Measurements from ENCODE around the gene C16orf82.
"Not testable (repeated sequence)": the region's sequence is repeated elsewhere in the genome, so short reads cannot be mapped to it uniquely, and the experiment has no call there.

Gene C16orf82

GRCh38 chr16:27085182-27085581 lies 18.5 kb downstream of the C16orf82 start:
- Histone ChIP-seq H3K27ac (ENCODE audit: low read depth in 2 of 2, low read length in 2 of 2) (no peak overlapping the region), H3K9me3 (ENCODE audit: control insufficient read depth in 2 of 2, low read length in 2 of 2) (no peaks in the 10 kb centered on the region), H3K36me3 (ENCODE audit: control insufficient read depth in 2 of 2, insufficient read depth in 2 of 2, low read length in 2 of 2) (no peaks in the 10 kb centered on the region), H3K9ac (ENCODE audit: low read depth in 1 of 2, low read length in 2 of 2) (no peak overlapping the region), H3K4me3 (ENCODE audit: low read length in 2 of 2) (no peak overlapping the region), H3K4me1 (ENCODE audit: control insufficient read depth in 2 of 2, insufficient read depth in 2 of 2, low read length in 2 of 2) (no peaks in the 10 kb centered on the region), H3K27me3 (ENCODE audit: control insufficient read depth in 2 of 2, insufficient read depth in 2 of 2, low read length in 2 of 2) (peaks cover 0 to 2% of the 10 kb centered on the region in 2 donors)

- not testable (repeated sequence) for H3K9ac ChIP-seq (ENCODE audit: low read depth in 1 of 2, low read length in 2 of 2); H3K4me1 ChIP-seq (ENCODE audit: control insufficient read depth in 2 of 2, insufficient read depth in 2 of 2, low read length in 2 of 2); H3K9me3 ChIP-seq (ENCODE audit: control insufficient read depth in 2 of 2, low read length in 2 of 2); H3K27me3 ChIP-seq (ENCODE audit: control insufficient read depth in 2 of 2, insufficient read depth in 2 of 2, low read length in 2 of 2); H3K36me3 ChIP-seq (ENCODE audit: control insufficient read depth in 2 of 2, insufficient read depth in 2 of 2, low read length in 2 of 2); H3K27ac ChIP-seq (ENCODE audit: low read depth in 2 of 2, low read length in 2 of 2); H3K4me3 ChIP-seq (ENCODE audit: low read length in 2 of 2)
These were observed 19.3 kb downstream of the C16orf82 start for GRCh38 chr16:27086031-27086430.

GRCh38 chr16:27088216-27088615 lies 21.5 kb downstream of the C16orf82 start:
- Histone ChIP-seq H3K27me3 (ENCODE audit: control insufficient read depth in 2 of 2, insufficient read depth in 2 of 2, low read length in 2 of 2) (no peaks in the 10 kb centered on the region), H3K36me3 (ENCODE audit: control insufficient read depth in 2 of 2, insufficient read depth in 2 of 2, low read length in 2 of 2) (no peaks in the 10 kb centered on the region)

GRCh38 chr16:27096375-27096774 lies 29.6 kb downstream of the C16orf82 start:
- no peaks in the 10 kb centered on the region for H3K36me3 ChIP-seq (ENCODE audit: control insufficient read depth in 2 of 2, insufficient read depth in 2 of 2, low read length in 2 of 2)
- H3K27me3 ChIP-seq (ENCODE audit: control insufficient read depth in 2 of 2, insufficient read depth in 2 of 2, low read length in 2 of 2), result peaks cover 0 to 5% of the 10 kb centered on the region in 2 donors
- H3K9ac ChIP-seq (ENCODE audit: low read depth in 1 of 2, low read length in 2 of 2), result no peak overlapping the region
- H3K4me3 ChIP-seq (ENCODE audit: low read length in 2 of 2), result no peak overlapping the region
- no peak overlapping the region for H3K27ac ChIP-seq (ENCODE audit: low read depth in 2 of 2, low read length in 2 of 2)
- H3K4me1 ChIP-seq (ENCODE audit: control insufficient read depth in 2 of 2, insufficient read depth in 2 of 2, low read length in 2 of 2), result no peaks in the 10 kb centered on the region
- H3K9me3 ChIP-seq (ENCODE audit: control insufficient read depth in 2 of 2, low read length in 2 of 2), result no peaks in the 10 kb centered on the region

More at GRCh38 chr16:27088216-27088615, 21.5 kb downstream of the C16orf82 start:
- no peak overlapping the region for H3K4me3 ChIP-seq (ENCODE audit: low read length in 2 of 2)
- H3K4me1 ChIP-seq (ENCODE audit: control insufficient read depth in 2 of 2, insufficient read depth in 2 of 2, low read length in 2 of 2), result no peaks in the 10 kb centered on the region
- no peak overlapping the region for H3K9ac ChIP-seq (ENCODE audit: low read depth in 1 of 2, low read length in 2 of 2)
- H3K27ac ChIP-seq (ENCODE audit: low read depth in 2 of 2, low read length in 2 of 2), result no peak overlapping the region
- H3K9me3 ChIP-seq (ENCODE audit: control insufficient read depth in 2 of 2, low read length in 2 of 2), result no peaks in the 10 kb centered on the region

- Histone ChIP-seq H3K4me3 (ENCODE audit: low read length in 2 of 2) (no peak overlapping the region), H3K27me3 (ENCODE audit: control insufficient read depth in 2 of 2, insufficient read depth in 2 of 2, low read length in 2 of 2) (peaks cover 0 to 5% of the 10 kb centered on the region in 2 donors), H3K9me3 (ENCODE audit: control insufficient read depth in 2 of 2, low read length in 2 of 2) (no peaks in the 10 kb centered on the region), H3K36me3 (ENCODE audit: control insufficient read depth in 2 of 2, insufficient read depth in 2 of 2, low read length in 2 of 2) (no peaks in the 10 kb centered on the region), H3K4me1 (ENCODE audit: control insufficient read depth in 2 of 2, insufficient read depth in 2 of 2, low read length in 2 of 2) (no peaks in the 10 kb centered on the region), H3K27ac (ENCODE audit: low read depth in 2 of 2, low read length in 2 of 2) (no peak overlapping the region), H3K9ac (ENCODE audit: low read depth in 1 of 2, low read length in 2 of 2) (no peak overlapping the region)
These were observed 31.1 kb downstream of the C16orf82 start for GRCh38 chr16:27097800-27098230.

- Histone ChIP-seq H3K36me3 (ENCODE audit: control insufficient read depth in 2 of 2, insufficient read depth in 2 of 2, low read length in 2 of 2) (no peaks in the 10 kb centered on the region), H3K9ac (ENCODE audit: low read depth in 1 of 2, low read length in 2 of 2) (no peak overlapping the region), H3K4me1 (ENCODE audit: control insufficient read depth in 2 of 2, insufficient read depth in 2 of 2, low read length in 2 of 2) (no peaks in the 10 kb centered on the region), H3K9me3 (ENCODE audit: control insufficient read depth in 2 of 2, low read length in 2 of 2) (no peaks in the 10 kb centered on the region), H3K27me3 (ENCODE audit: control insufficient read depth in 2 of 2, insufficient read depth in 2 of 2, low read length in 2 of 2) (peaks cover 0 to 5% of the 10 kb centered on the region in 2 donors), H3K27ac (ENCODE audit: low read depth in 2 of 2, low read length in 2 of 2) (no peak overlapping the region), H3K4me3 (ENCODE audit: low read length in 2 of 2) (no peak overlapping the region)
These were observed 31.8 kb downstream of the C16orf82 start for GRCh38 chr16:27098366-27099049.

GRCh38 chr16:27102701-27103575 lies 36.2 kb downstream of the C16orf82 start:
- Histone ChIP-seq H3K27me3 (ENCODE audit: control insufficient read depth in 2 of 2, insufficient read depth in 2 of 2, low read length in 2 of 2) (peaks cover 0 to 2% of the 10 kb centered on the region in 2 donors), H3K9ac (ENCODE audit: low read depth in 1 of 2, low read length in 2 of 2) (no peak overlapping the region), H3K4me3 (ENCODE audit: low read length in 2 of 2) (no peak overlapping the region), H3K9me3 (ENCODE audit: control insufficient read depth in 2 of 2, low read length in 2 of 2) (no peaks in the 10 kb centered on the region), H3K27ac (ENCODE audit: low read depth in 2 of 2, low read length in 2 of 2) (no peak overlapping the region), H3K4me1 (ENCODE audit: control insufficient read depth in 2 of 2, insufficient read depth in 2 of 2, low read length in 2 of 2) (peaks cover 3 to 8% of the 10 kb centered on the region in 2 donors), H3K36me3 (ENCODE audit: control insufficient read depth in 2 of 2, insufficient read depth in 2 of 2, low read length in 2 of 2) (no peaks in the 10 kb centered on the region)

- Histone ChIP-seq H3K36me3 (ENCODE audit: control insufficient read depth in 2 of 2, insufficient read depth in 2 of 2, low read length in 2 of 2) (no peaks in the 10 kb centered on the region), H3K9ac (ENCODE audit: low read depth in 1 of 2, low read length in 2 of 2) (no peak overlapping the region), H3K27me3 (ENCODE audit: control insufficient read depth in 2 of 2, insufficient read depth in 2 of 2, low read length in 2 of 2) (no peaks in the 10 kb centered on the region), H3K9me3 (ENCODE audit: control insufficient read depth in 2 of 2, low read length in 2 of 2) (no peaks in the 10 kb centered on the region), H3K27ac (ENCODE audit: low read depth in 2 of 2, low read length in 2 of 2) (no peak overlapping the region), H3K4me3 (ENCODE audit: low read length in 2 of 2) (no peak overlapping the region), H3K4me1 (ENCODE audit: control insufficient read depth in 2 of 2, insufficient read depth in 2 of 2, low read length in 2 of 2) (peaks cover 3 to 10% of the 10 kb centered on the region in 2 donors)
These were observed 37.2 kb downstream of the C16orf82 start for GRCh38 chr16:27103954-27104353.

- Histone ChIP-seq H3K36me3 (ENCODE audit: control insufficient read depth in 2 of 2, insufficient read depth in 2 of 2, low read length in 2 of 2) (no peaks in the 10 kb centered on the region), H3K9me3 (ENCODE audit: control insufficient read depth in 2 of 2, low read length in 2 of 2) (no peaks in the 10 kb centered on the region), H3K27me3 (ENCODE audit: control insufficient read depth in 2 of 2, insufficient read depth in 2 of 2, low read length in 2 of 2) (no peaks in the 10 kb centered on the region), H3K27ac (ENCODE audit: low read depth in 2 of 2, low read length in 2 of 2) (no peak overlapping the region), H3K4me3 (ENCODE audit: low read length in 2 of 2) (no peak overlapping the region), H3K9ac (ENCODE audit: low read depth in 1 of 2, low read length in 2 of 2) (no peak overlapping the region), H3K4me1 (ENCODE audit: control insufficient read depth in 2 of 2, insufficient read depth in 2 of 2, low read length in 2 of 2) (peaks cover 13 to 19% of the 10 kb centered on the region in 2 donors)
These were observed 39.6 kb downstream of the C16orf82 start for GRCh38 chr16:27106305-27106704.

- Histone ChIP-seq H3K4me3 (ENCODE audit: low read length in 2 of 2) (peak overlapping the region in 1 of 2 donors; percentile 5), H3K9me3 (ENCODE audit: control insufficient read depth in 2 of 2, low read length in 2 of 2) (no peaks in the 10 kb centered on the region), H3K9ac (ENCODE audit: low read depth in 1 of 2, low read length in 2 of 2) (no peak overlapping the region), H3K4me1 (ENCODE audit: control insufficient read depth in 2 of 2, insufficient read depth in 2 of 2, low read length in 2 of 2) (peaks cover 13 to 19% of the 10 kb centered on the region in 2 donors), H3K27me3 (ENCODE audit: control insufficient read depth in 2 of 2, insufficient read depth in 2 of 2, low read length in 2 of 2) (no peaks in the 10 kb centered on the region), H3K27ac (ENCODE audit: low read depth in 2 of 2, low read length in 2 of 2) (peak overlapping the region; percentile 23 to 39), H3K36me3 (ENCODE audit: control insufficient read depth in 2 of 2, insufficient read depth in 2 of 2, low read length in 2 of 2) (no peaks in the 10 kb centered on the region)
These were observed 40.5 kb downstream of the C16orf82 start for GRCh38 chr16:27107185-27107592.
